HCEC 1CT (cell line): ENCODE data around the gene ADGRF3.
"Not testable (repeated sequence)": the region's sequence is repeated elsewhere in the genome, so short reads cannot be mapped to it uniquely, and the experiment has no call there.

Experiments
- DNase-seq: peaks from one replicate; pipeline ENCODE4 v3.0.0-alpha.2; 2017

Gene ADGRF3

GRCh38 chr2:26317377-26318105, 29.0 kb downstream of the ADGRF3 start:
- no peak for DNase-seq

- DNase-seq: no peak
Observed at GRCh38 chr2:26316845-26317244, 29.7 kb downstream of the ADGRF3 start.

- DNase-seq: no peak
Observed at GRCh38 chr2:26316041-26316440, 30.5 kb downstream of the ADGRF3 start.

GRCh38 chr2:26314243-26314642, 32.3 kb downstream of the ADGRF3 start:
- no peak for DNase-seq

- DNase-seq: no peak
Observed at GRCh38 chr2:26313446-26313845, 33.1 kb downstream of the ADGRF3 start.

- DNase-seq: no peak
Observed at GRCh38 chr2:26312471-26312870, 34.1 kb downstream of the ADGRF3 start.

GRCh38 chr2:26309921-26310320, 36.7 kb downstream of the ADGRF3 start:
- DNase-seq: no peak

- DNase-seq: no peak
Observed at GRCh38 chr2:26305540-26305939, 41.0 kb downstream of the ADGRF3 start.

- DNase-seq: not testable (repeated sequence)
Observed at GRCh38 chr2:26305094-26305493, 41.5 kb downstream of the ADGRF3 start.

GRCh38 chr2:26302846-26303245, 43.7 kb downstream of the ADGRF3 start:
- DNase-seq: no peak

GRCh38 chr2:26300234-26300925, 46.2 kb downstream of the ADGRF3 start:
- no peak for DNase-seq

GRCh38 chr2:26299471-26300101, 47.0 kb downstream of the ADGRF3 start:
- peak; percentile 46 for DNase-seq

- DNase-seq: peak; percentile 32
Observed at GRCh38 chr2:26298638-26299393, 47.8 kb downstream of the ADGRF3 start.

GRCh38 chr2:26298286-26298637, 48.3 kb downstream of the ADGRF3 start:
- DNase-seq: no peak

GRCh38 chr2:26297061-26297460, 49.5 kb downstream of the ADGRF3 start:
- DNase-seq: no peak

GRCh38 chr2:26295511-26295910, 51.1 kb downstream of the ADGRF3 start:
- DNase-seq: no peak

GRCh38 chr2:26292646-26293045, 53.9 kb downstream of the ADGRF3 start:
- no peak for DNase-seq

GRCh38 chr2:26290001-26290400, 56.6 kb downstream of the ADGRF3 start:
- DNase-seq: no peak

- no peak for DNase-seq
Observed at GRCh38 chr2:26285931-26286330, 60.7 kb downstream of the ADGRF3 start.

- DNase-seq: peak; percentile 72
Observed at GRCh38 chr2:26284132-26284531, 62.5 kb downstream of the ADGRF3 start.

- DNase-seq: no peak
Observed at GRCh38 chr2:26283606-26284005, 63.0 kb downstream of the ADGRF3 start.

- DNase-seq: no peak
Observed at GRCh38 chr2:26281226-26281625, 65.4 kb downstream of the ADGRF3 start.

GRCh38 chr2:26279886-26280285, 66.7 kb downstream of the ADGRF3 start:
- no peak for DNase-seq
